ENCODE results near the gene BYSL. TPM values are rescaled to one million over a fixed set of nuclear protein-coding genes. Genes with fewer than 3 reads are reported as not detected.

Gene BYSL
- total and polyA plus RNA-seq, 4 donors = 8.4 to 24.7 (median 16.7) TPM

GRCh38 chr6:41935193-41935574 is 13.9 kb downstream of the BYSL start:
- no peaks in the 10 kb centered on the region for H3K9me3 ChIP-seq (ENCODE audit: control insufficient read depth, insufficient read depth, low read length)
- H3K36me3 ChIP-seq (ENCODE audit: control insufficient read depth, insufficient read depth, low read length) = peaks cover 60% of the 10 kb centered on the region
- H3K4me1 ChIP-seq (ENCODE audit: control insufficient read depth, insufficient read depth, low read length) = peaks cover 36% of the 10 kb centered on the region
- no peak for DNase-seq (ENCODE audit: low read depth in 4 of 6, low spot score in 6 of 6)
- no peak overlapping the region for H3K27ac ChIP-seq (ENCODE audit: low read depth, low read length)
- no peaks in the 10 kb centered on the region for H3K27me3 ChIP-seq (ENCODE audit: control insufficient read depth, insufficient read depth, low read length)
- H3K4me3 ChIP-seq (ENCODE audit: low read depth, low read length) = no peak overlapping the region
- 25% methylated on average over 1 of the region's 1 CpG for WGBS (ENCODE audit: insufficient coverage)

GRCh38 chr6:41935685-41936072 is 14.4 kb downstream of the BYSL start:
- no peak overlapping the region for H3K4me3 ChIP-seq (ENCODE audit: low read depth, low read length)
- no peak overlapping the region for H3K27ac ChIP-seq (ENCODE audit: low read depth, low read length)
- 74% methylated on average over 7 of the region's 8 CpGs for WGBS (ENCODE audit: insufficient coverage)
- peaks cover 55% of the 10 kb centered on the region for H3K36me3 ChIP-seq (ENCODE audit: control insufficient read depth, insufficient read depth, low read length)
- no peaks in the 10 kb centered on the region for H3K9me3 ChIP-seq (ENCODE audit: control insufficient read depth, insufficient read depth, low read length)
- no peaks in the 10 kb centered on the region for H3K27me3 ChIP-seq (ENCODE audit: control insufficient read depth, insufficient read depth, low read length)
- DNase-seq (ENCODE audit: low read depth in 4 of 6, low spot score in 6 of 6) = no peak
- H3K4me1 ChIP-seq (ENCODE audit: control insufficient read depth, insufficient read depth, low read length) = peaks cover 41% of the 10 kb centered on the region

GRCh38 chr6:41936073-41936837 is 15.0 kb downstream of the BYSL start:
- peak in 5 of 6 donors; percentile 41 to 91 (median 73) for DNase-seq (ENCODE audit: low read depth in 4 of 6, low spot score in 6 of 6)
- Histone ChIP-seq H3K36me3 (ENCODE audit: control insufficient read depth, insufficient read depth, low read length) (peaks cover 50% of the 10 kb centered on the region), H3K27ac (ENCODE audit: low read depth, low read length) (no peak overlapping the region), H3K4me1 (ENCODE audit: control insufficient read depth, insufficient read depth, low read length) (peaks cover 45% of the 10 kb centered on the region), H3K9me3 (ENCODE audit: control insufficient read depth, insufficient read depth, low read length) (no peaks in the 10 kb centered on the region), H3K4me3 (ENCODE audit: low read depth, low read length) (no peak overlapping the region), H3K27me3 (ENCODE audit: control insufficient read depth, insufficient read depth, low read length) (no peaks in the 10 kb centered on the region)
- 38% methylated on average over 6 of the region's 10 CpGs for WGBS (ENCODE audit: insufficient coverage)

GRCh38 chr6:41937472-41937860 is 16.2 kb downstream of the BYSL start:
- Histone ChIP-seq H3K27ac (ENCODE audit: low read depth, low read length) (no peak overlapping the region), H3K4me1 (ENCODE audit: control insufficient read depth, insufficient read depth, low read length) (peaks cover 49% of the 10 kb centered on the region), H3K36me3 (ENCODE audit: control insufficient read depth, insufficient read depth, low read length) (peaks cover 39% of the 10 kb centered on the region), H3K4me3 (ENCODE audit: low read depth, low read length) (no peak overlapping the region), H3K9me3 (ENCODE audit: control insufficient read depth, insufficient read depth, low read length) (no peaks in the 10 kb centered on the region), H3K27me3 (ENCODE audit: control insufficient read depth, insufficient read depth, low read length) (no peaks in the 10 kb centered on the region)
- DNase-seq (ENCODE audit: low read depth in 4 of 6, low spot score in 6 of 6) = no peak
- 0% methylated on average over 1 of the region's 2 CpGs for WGBS (ENCODE audit: insufficient coverage)

GRCh38 chr6:41937861-41938574 is 16.7 kb downstream of the BYSL start:
- peaks cover 35% of the 10 kb centered on the region for H3K36me3 ChIP-seq (ENCODE audit: control insufficient read depth, insufficient read depth, low read length)
- no CpG with 5 or more reads among the region's 4 CpGs for WGBS (ENCODE audit: insufficient coverage)
- no peak overlapping the region for H3K27ac ChIP-seq (ENCODE audit: low read depth, low read length)
- no peak overlapping the region for H3K4me3 ChIP-seq (ENCODE audit: low read depth, low read length)
- DNase-seq (ENCODE audit: low read depth in 4 of 6, low spot score in 6 of 6) = no peak
- H3K4me1 ChIP-seq (ENCODE audit: control insufficient read depth, insufficient read depth, low read length) = peaks cover 49% of the 10 kb centered on the region
- no peaks in the 10 kb centered on the region for H3K9me3 ChIP-seq (ENCODE audit: control insufficient read depth, insufficient read depth, low read length)
- H3K27me3 ChIP-seq (ENCODE audit: control insufficient read depth, insufficient read depth, low read length) = no peaks in the 10 kb centered on the region

GRCh38 chr6:41938590-41939175 is 17.4 kb downstream of the BYSL start:
- Histone ChIP-seq H3K27ac (ENCODE audit: low read depth, low read length) (no peak overlapping the region), H3K4me1 (ENCODE audit: control insufficient read depth, insufficient read depth, low read length) (peaks cover 49% of the 10 kb centered on the region)

GRCh38 chr6:41939176-41939847 is 18.0 kb downstream of the BYSL start:
- Histone ChIP-seq H3K4me3 (ENCODE audit: low read depth, low read length) (peak overlapping the region; percentile 90), H3K4me1 (ENCODE audit: control insufficient read depth, insufficient read depth, low read length) (peaks cover 49% of the 10 kb centered on the region), H3K9me3 (ENCODE audit: control insufficient read depth, insufficient read depth, low read length) (no peaks in the 10 kb centered on the region), H3K27me3 (ENCODE audit: control insufficient read depth, insufficient read depth, low read length) (no peaks in the 10 kb centered on the region), H3K27ac (ENCODE audit: low read depth, low read length) (peak overlapping the region; percentile 65), H3K36me3 (ENCODE audit: control insufficient read depth, insufficient read depth, low read length) (peaks cover 26% of the 10 kb centered on the region)
- peak in 1 of 6 donors; percentile 59 for DNase-seq (ENCODE audit: low read depth in 4 of 6, low spot score in 6 of 6)
- WGBS (ENCODE audit: insufficient coverage) = 31% methylated on average over 8 of the region's 11 CpGs

More at GRCh38 chr6:41938590-41939175, 17.4 kb downstream of the BYSL start:
- 70% methylated on average over 5 of the region's 5 CpGs for WGBS (ENCODE audit: insufficient coverage)
- DNase-seq (ENCODE audit: low read depth in 4 of 6, low spot score in 6 of 6) = no peak
- Histone ChIP-seq H3K4me3 (ENCODE audit: low read depth, low read length) (no peak overlapping the region), H3K9me3 (ENCODE audit: control insufficient read depth, insufficient read depth, low read length) (no peaks in the 10 kb centered on the region), H3K27me3 (ENCODE audit: control insufficient read depth, insufficient read depth, low read length) (no peaks in the 10 kb centered on the region), H3K36me3 (ENCODE audit: control insufficient read depth, insufficient read depth, low read length) (peaks cover 28% of the 10 kb centered on the region)

- H3K27me3 ChIP-seq (ENCODE audit: control insufficient read depth, insufficient read depth, low read length) = no peaks in the 10 kb centered on the region
- WGBS (ENCODE audit: insufficient coverage) = 15% methylated on average over 20 of the region's 27 CpGs
- no peaks in the 10 kb centered on the region for H3K9me3 ChIP-seq (ENCODE audit: control insufficient read depth, insufficient read depth, low read length)
- H3K27ac ChIP-seq (ENCODE audit: low read depth, low read length) = peak overlapping the region; percentile 63
- H3K4me1 ChIP-seq (ENCODE audit: control insufficient read depth, insufficient read depth, low read length) = peaks cover 49% of the 10 kb centered on the region
- H3K36me3 ChIP-seq (ENCODE audit: control insufficient read depth, insufficient read depth, low read length) = peaks cover 21% of the 10 kb centered on the region
- H3K4me3 ChIP-seq (ENCODE audit: low read depth, low read length) = peak overlapping the region; percentile 90
- peak in 1 of 6 donors; percentile 9 for DNase-seq (ENCODE audit: low read depth in 4 of 6, low spot score in 6 of 6)
Measured at GRCh38 chr6:41939848-41940758, 18.8 kb downstream of the BYSL start.
